Smooth muscle cell (in vitro differentiated cells): ENCODE data around the gene ARHGEF38. TPM values are rescaled to one million over a fixed set of nuclear protein-coding genes. Genes with fewer than 3 reads are reported as not detected.

ENCODE experiments used
- DNase-seq: peaks from one replicate; lab custom pipeline; 2025; ENCODE audit not compliant: unreplicated experiment; lab: John Stamatoyannopoulos, UW
- H2AFZ ChIP-seq: fragments of 200-600 bp; sonication (generic); 2 replicates; pipeline ENCODE4 v1.6.0; 2016; ENCODE audit warnings: antibody characterized with exemption, low read depth, mild to moderate bottlenecking
- H3F3A ChIP-seq: fragments of 200-600 bp; sonication (generic); 2 replicates; pipeline ENCODE4 v1.6.0; 2017; ENCODE audit warnings: antibody characterized with exemption, low read depth
- H3K27ac ChIP-seq: fragments of 200-600 bp; sonication (generic); 2 replicates; pipeline ENCODE4 v1.5.1; 2016; ENCODE audit warnings: low read depth, mild to moderate bottlenecking
- H3K27me3 ChIP-seq: fragments of 200-600 bp; sonication (generic); 2 replicates; pipeline ENCODE4 v1.6.1; 2016; ENCODE audit warnings: low read depth, mild to moderate bottlenecking
- H3K36me3 ChIP-seq: fragments of 200-600 bp; sonication (generic); 2 replicates; pipeline ENCODE4 v1.5.1; 2016; ENCODE audit warnings: low read depth
- H3K4me1 ChIP-seq: fragments of 200-600 bp; sonication (generic); 2 replicates; pipeline ENCODE4 v1.5.1; 2016; ENCODE audit warnings: low read depth
- H3K4me2 ChIP-seq: fragments of 200-600 bp; sonication (generic); 2 replicates; pipeline ENCODE4 v1.6.0; 2016; ENCODE audit warnings: mild to moderate bottlenecking
- H3K4me3 ChIP-seq: fragments of 200-600 bp; sonication (generic); 2 replicates; pipeline ENCODE4 v1.5.1; 2016; ENCODE audit warnings: mild to moderate bottlenecking
- H3K79me2 ChIP-seq: fragments of 200-600 bp; sonication (generic); 2 replicates; pipeline ENCODE4 v1.6.0; 2016; ENCODE audit warnings: low read depth, mild to moderate bottlenecking
- H3K9ac ChIP-seq: fragments of 200-600 bp; sonication (generic); 2 replicates; pipeline ENCODE4 v1.6.0; 2016; ENCODE audit warnings: low read depth
- H3K9me3 ChIP-seq: fragments of 200-600 bp; sonication (generic); replicated peaks from 2 replicates; pipeline ENCODE4 v1.5.1; 2016; ENCODE audit warnings: low read depth
- H4K20me1 ChIP-seq: fragments of 200-600 bp; sonication (generic); 2 replicates; pipeline ENCODE4 v1.6.0; 2016; ENCODE audit warnings: low read depth
- CTCF ChIP-seq: fragments of 200-600 bp; sonication (generic); IDR thresholded peaks from 2 replicates; pipeline ENCODE4 v1.5.1; 2017; ENCODE audit warnings: borderline replicate concordance, mild to moderate bottlenecking, antibody characterized with exemption; ENCODE audit not compliant: insufficient read depth, poor library complexity, severe bottlenecking
- WGBS: methylation state at CpG from one replicate; pipeline ENCODE4 v1.1.7; 2016; ENCODE audit warnings: low lambda C conversion rate; 5-methylcytosine and 5-hydroxymethylcytosine counted together
- polyA plus RNA-seq: library from polyadenylated mRNA; unstranded; fragments of >200 nt; fragmentation: Nextera tagmentation; extraction: Ambion mirVana; gene quantifications from 2 replicates; pipeline ENCODE4 v1.2.1, GENCODE V29; 2016
- total RNA-seq: library from RNA; depleted of rRNA; stranded (reverse); fragments of >200 nt; gene quantifications from 2 replicates; pipeline ENCODE4 v1.2.3, GENCODE V29; 2014

The ARHGEF38 gene
- total and polyA plus RNA-seq, 2 experiments from 2014 or later = 0.24 TPM; not detected in 1

- no peak overlapping the region for H3K9ac ChIP-seq
- H4K20me1 ChIP-seq = no peaks in the 10 kb centered on the region
- WGBS = 77% methylated on average over 4 of the region's 4 CpGs
- no peaks in the 10 kb centered on the region for H3K4me1 ChIP-seq
- no peaks in the 10 kb centered on the region for H3F3A ChIP-seq
- no peaks in the 10 kb centered on the region for H3K27me3 ChIP-seq
- H3K4me3 ChIP-seq = no peak overlapping the region
- H3K36me3 ChIP-seq = no peaks in the 10 kb centered on the region
- TF ChIP-seq CTCF = no peak
- no peaks in the 10 kb centered on the region for H3K9me3 ChIP-seq
- no peak overlapping the region for H3K27ac ChIP-seq
- no peaks in the 10 kb centered on the region for H3K79me2 ChIP-seq
- no peak overlapping the region for H3K4me2 ChIP-seq
- H2AFZ ChIP-seq = no peak overlapping the region
- DNase-seq = no peak
These were observed 89.4 kb downstream of the ARHGEF38 start for GRCh38 chr4:105641845-105642244.

- H3K9ac ChIP-seq = no peak overlapping the region
- peaks cover 3% of the 10 kb centered on the region for H3K27me3 ChIP-seq
- H3K36me3 ChIP-seq = no peaks in the 10 kb centered on the region
- no peak for DNase-seq
- 64% methylated on average over 2 of the region's 2 CpGs for WGBS
- H2AFZ ChIP-seq = no peak overlapping the region
- no peaks in the 10 kb centered on the region for H3K4me1 ChIP-seq
- no peaks in the 10 kb centered on the region for H3F3A ChIP-seq
- TF ChIP-seq CTCF = no peak
- H3K4me3 ChIP-seq = no peak overlapping the region
- no peaks in the 10 kb centered on the region for H4K20me1 ChIP-seq
- H3K4me2 ChIP-seq = no peak overlapping the region
- H3K79me2 ChIP-seq = no peaks in the 10 kb centered on the region
- H3K9me3 ChIP-seq = no peaks in the 10 kb centered on the region
- H3K27ac ChIP-seq = no peak overlapping the region
These were observed 91.8 kb downstream of the ARHGEF38 start for GRCh38 chr4:105644257-105644656.

- Histone ChIP-seq H3K4me3 (no peak overlapping the region), H2AFZ (no peak overlapping the region), H3K27ac (no peak overlapping the region), H3F3A (no peaks in the 10 kb centered on the region), H3K9ac (no peak overlapping the region), H3K27me3 (peaks cover 12% of the 10 kb centered on the region), H3K36me3 (no peaks in the 10 kb centered on the region), H3K4me1 (no peaks in the 10 kb centered on the region), H3K4me2 (no peak overlapping the region), H3K9me3 (no peaks in the 10 kb centered on the region), H3K79me2 (no peaks in the 10 kb centered on the region), H4K20me1 (no peaks in the 10 kb centered on the region)
- no peak for DNase-seq
- TF ChIP-seq CTCF = no peak
- WGBS = 70% methylated on average over 1 of the region's 1 CpG
These were observed 93.0 kb downstream of the ARHGEF38 start for GRCh38 chr4:105645440-105645839.

GRCh38 chr4:105650190-105650589 lies 97.8 kb downstream of the ARHGEF38 start:
- Histone ChIP-seq H2AFZ (no peak overlapping the region), H3K4me3 (no peak overlapping the region), H4K20me1 (no peaks in the 10 kb centered on the region), H3F3A (no peaks in the 10 kb centered on the region), H3K4me1 (no peaks in the 10 kb centered on the region), H3K79me2 (no peaks in the 10 kb centered on the region), H3K9me3 (no peaks in the 10 kb centered on the region), H3K4me2 (no peak overlapping the region), H3K27me3 (peaks cover 42% of the 10 kb centered on the region), H3K9ac (no peak overlapping the region), H3K36me3 (no peaks in the 10 kb centered on the region), H3K27ac (no peak overlapping the region)
- DNase-seq = no peak
- WGBS = 58% methylated on average over 1 of the region's 1 CpG
- no peak for TF ChIP-seq CTCF
